K562 (cell line): ENCODE results near the gene TGFB1I1. TPM values are rescaled to one million over a fixed set of nuclear protein-coding genes. Genes with fewer than 3 reads are reported as not detected.

Experiments used
- ATAC-seq: fragments of 200-7000 bp; cut with Tn5 transposase; 3 replicates; pipeline ENCODE4 v1.9.1; 2020; ENCODE audit warnings: moderate library complexity
- BruUV-seq: library from RNA; stranded (reverse); fragments of 400-500 nt; replicated peaks from 2 replicates; lab custom pipeline; 2021; lab: Mats Ljungman, UMichigan
- CTCF ChIA-PET: fragments of 300-600 bp; formaldehyde crosslinking; extraction: SDS; loops from one replicate; lab custom pipeline; 2021; ENCODE audit warnings: low intra/inter-chr PET ratio; lab: Yijun Ruan, JAX
- POLR2A ChIA-PET: fragments of 300-600, 350-650 bp; sonication (Branson Sonifier 250); formaldehyde crosslinking; extraction: SDS; loops from one replicate; lab custom pipeline; 2021; ENCODE audit warnings: antibody characterized with exemption, inconsistent platforms; lab: Yijun Ruan, JAX
- DNase-seq, 4 experiments: peaks; one replicate each; pipeline versions ENCODE4 v3.0.0 to v3.0.0-alpha.2; 2011 to 2018; ENCODE audit warnings: low spot score in 3 of 4, mixed read lengths in 3 of 4; ENCODE audit errors: extremely low read depth in 1 of 4
- FAIRE-seq: peaks from 2 replicates; lab custom pipeline; 2011; peaks lifted over from hg19 to GRCh38; lab: Jason Lieb, UNC
- H2AFZ ChIP-seq: 2 replicates; pipeline ENCODE4 v1.6.0; 2011; ENCODE audit warnings: low read depth, low read length, control low read depth, inconsistent platforms
- H3K27ac ChIP-seq: fragments of 200-600 bp; 3 replicates; pipeline ENCODE4 v1.8.0; 2011; ENCODE audit warnings: low read depth, mild to moderate bottlenecking, control low read depth, inconsistent platforms, low read length, moderate library complexity, mixed read lengths; ENCODE audit errors: extremely low read depth
- H3K27me3 ChIP-seq, 2 experiments: fragments of 300-600 bp in 1 of 2; 2 replicates in 1 of 2; 3 replicates in 1 of 2; pipeline versions ENCODE4 v1.6.0 to v1.8.0; 2011; ENCODE audit warnings: inconsistent platforms in 2 of 2, low read length in 2 of 2, mild to moderate bottlenecking in 1 of 2, mixed read lengths in 1 of 2, moderate library complexity in 1 of 2; ENCODE audit not compliant: control insufficient read depth in 2 of 2, insufficient read depth in 2 of 2
- H3K36me3 ChIP-seq: fragments of 300-600 bp; 3 replicates; pipeline ENCODE4 v1.8.0; 2011; ENCODE audit warnings: mild to moderate bottlenecking, low read length, inconsistent platforms; ENCODE audit not compliant: control insufficient read depth, insufficient read depth
- H3K4me1 ChIP-seq, 2 experiments: fragments of 200-600 bp in 1 of 2; replicated peaks in 1 of 2; 2 replicates in 1 of 2; 3 replicates in 1 of 2; pipeline versions ENCODE4 v1.5.1 to v1.8.0; 2011; ENCODE audit warnings: inconsistent platforms in 2 of 2, low read length in 2 of 2, mild to moderate bottlenecking in 1 of 2, mixed read lengths in 1 of 2, moderate library complexity in 1 of 2; ENCODE audit not compliant: control insufficient read depth in 2 of 2, insufficient read depth in 2 of 2
- H3K4me2 ChIP-seq: 2 replicates; pipeline ENCODE4 v1.6.1; 2011; ENCODE audit warnings: low read length, control low read depth, inconsistent platforms, mixed read lengths; ENCODE audit not compliant: insufficient read depth
- H3K4me3 ChIP-seq: fragments of 200-600 bp; sonication (generic), shearing (Covaris generic); 2 replicates; pipeline ENCODE4 v1.5.1; 2016; ENCODE audit warnings: control low read depth, inconsistent platforms
- H3K79me2 ChIP-seq: fragments of 200-600 bp; 3 replicates; pipeline ENCODE4 v1.8.0; 2011; ENCODE audit warnings: low read length, inconsistent platforms; ENCODE audit not compliant: control insufficient read depth, insufficient read depth
- H3K9ac ChIP-seq, 2 experiments: 2 replicates each; pipeline versions ENCODE4 v1.6.0 to v1.6.1; 2011; ENCODE audit warnings: low read depth in 2 of 2, low read length in 2 of 2, control low read depth in 1 of 2, inconsistent platforms in 1 of 2, mild to moderate bottlenecking in 1 of 2, mixed read lengths in 1 of 2; ENCODE audit not compliant: insufficient read depth in 1 of 2
- H3K9me1 ChIP-seq: one replicate; pipeline ENCODE4 v1.6.0; 2011; ENCODE audit warnings: inconsistent platforms, mild to moderate bottlenecking, low read length, moderate library complexity; ENCODE audit not compliant: control insufficient read depth, insufficient read depth
- H3K9me3 ChIP-seq: replicated peaks from 2 replicates; pipeline ENCODE4 v1.5.1; 2011; ENCODE audit warnings: low read depth, low read length, inconsistent platforms; ENCODE audit not compliant: control insufficient read depth, insufficient read depth
- H4K20me1 ChIP-seq: replicated peaks from 2 replicates; pipeline ENCODE4 v1.6.1; 2011; ENCODE audit warnings: low read length, inconsistent platforms, mixed read lengths; ENCODE audit not compliant: control insufficient read depth, insufficient read depth
- BRF2 ChIP-seq: IDR thresholded peaks from 3 replicates; pipeline ENCODE4 v1.6.1; 2011; ENCODE audit warnings: borderline replicate concordance, mild to moderate bottlenecking; ENCODE audit not compliant: insufficient read length, insufficient read depth
- GABPB2 ChIP-seq: fragments of 250-450 bp; sonication (Bioruptor Pico); conservative IDR thresholded peaks from 2 replicates; pipeline ENCODE4 v1.5.1; 2021; ENCODE audit warnings: mild to moderate bottlenecking
- NCOA2 ChIP-seq, 2 experiments: fragments of 450-650 bp; IDR thresholded peaks; 2 replicates each; pipeline ENCODE4 v1.6.1; 2018; ENCODE audit warnings: mild to moderate bottlenecking in 2 of 2, moderate library complexity in 1 of 2; ENCODE audit not compliant: partially characterized antibody in 2 of 2
- RBM34 ChIP-seq: fragments of 200-400 bp; formaldehyde crosslinking; IDR thresholded peaks from 2 replicates; pipeline ENCODE4 v1.6.1; 2018; ENCODE audit warnings: low read length, borderline replicate concordance; ENCODE audit not compliant: insufficient read depth
- RERE ChIP-seq: sonication (generic); formaldehyde crosslinking; IDR thresholded peaks from 2 replicates; pipeline ENCODE4 v1.8.0; 2023; ENCODE audit warnings: missing genetic modification reagents, mild to moderate bottlenecking, borderline replicate concordance
- TSHZ1 ChIP-seq: fragments of 250-450 bp; sonication (Bioruptor Pico); IDR thresholded peaks from 2 replicates; pipeline ENCODE4 v1.4.0; 2020; ENCODE audit warnings: mild to moderate bottlenecking, moderate library complexity
- XRCC3 ChIP-seq: fragments of 450-650 bp; IDR thresholded peaks from 2 replicates; pipeline ENCODE4 v1.6.1; 2017; ENCODE audit warnings: mild to moderate bottlenecking, moderate library complexity
- ZBTB17 ChIP-seq: fragments of 450-650 bp; formaldehyde crosslinking; IDR thresholded peaks from 2 replicates; pipeline ENCODE4 v1.4.0; 2020; ENCODE audit warnings: mild to moderate bottlenecking
- ZNF143 ChIP-seq: sonication (generic); formaldehyde crosslinking; IDR thresholded peaks from 2 replicates; pipeline ENCODE4 v1.9.0; 2022; ENCODE audit warnings: mild to moderate bottlenecking, missing genetic modification reagents
- ZNF217 ChIP-seq: sonication (generic); formaldehyde crosslinking; IDR thresholded peaks from 2 replicates; pipeline ENCODE4 v1.8.0; 2022; ENCODE audit warnings: mild to moderate bottlenecking, missing genetic modification reagents
- ZNF239 ChIP-seq: fragments of 250-450 bp; sonication (Bioruptor Pico); IDR thresholded peaks from 2 replicates; pipeline ENCODE4 v1.4.0; 2020; ENCODE audit warnings: mild to moderate bottlenecking
- ZNF584 ChIP-seq: fragments of 200-800 bp; sonication (Bioruptor generic); IDR thresholded peaks from 2 replicates; pipeline ENCODE4 v1.6.1; 2016; ENCODE audit warnings: low read depth, mild to moderate bottlenecking, missing genetic modification characterization, missing compliant biosample characterization
- ZNF696 ChIP-seq: fragments of 250-450 bp; sonication (Bioruptor Pico); conservative IDR thresholded peaks from 2 replicates; pipeline ENCODE4 v1.4.0; 2020; ENCODE audit warnings: mild to moderate bottlenecking, moderate library complexity
- WGBS: fragments of 100-300 bp; shearing (Covaris generic); methylation state at CpG from one replicate; pipeline ENCODE4 v1.1.6; 2016; ENCODE audit warnings: low coverage, mixed read lengths; ENCODE audit not compliant: insufficient coverage; ENCODE audit errors: missing lambda C conversion rate; 5-methylcytosine and 5-hydroxymethylcytosine counted together
- in situ Hi-C: fragments of 300-500 bp; cut with MboI; formaldehyde crosslinking; loops from 4 replicates; pipeline ENCODE4 v1.15.0; 2018; ENCODE audit warnings: inconsistent platforms, mixed read lengths
- intact Hi-C: fragments of 100-400 bp; cut with micrococcal nuclease; formaldehyde crosslinking; loops from 2 replicates; pipeline ENCODE4 v1.14.2; 2022
- polyA plus RNA-seq, 8 experiments: library from polyadenylated mRNA; depleted of rRNA in 4 of 8; stranded (reverse) in 5 of 8; unstranded in 3 of 8; fragments of >200 nt; fragmentation: Nextera tagmentation in 2 of 8; fragmentation: Illumina TruSeq in 1 of 8; extraction: Ambion mirVana in 2 of 8; extraction: Trizol in 1 of 8; gene quantifications; 2 replicates each; pipeline versions ENCODE4 v1.2.1 to v1.2.3, GENCODE V29; 2011 to 2014; ENCODE audit warnings: inconsistent platforms in 1 of 8, missing spikeins in 1 of 8
- total RNA-seq, 7 experiments: library from RNA; depleted of rRNA in 6 of 7; stranded (reverse); fragments of >200 nt in 6 of 7; fragmentation: Illumina TruSeq in 2 of 7; extraction: Trizol in 2 of 7; gene quantifications; 2 replicates each; pipeline versions ENCODE4 v1.2.1 to v1.2.3, GENCODE V29; 2011 to 2021; ENCODE audit warnings: low replicate concordance in 1 of 7

TGFB1I1 gene
- total and polyA plus RNA-seq, 9 of the 15 experiments (the other 6 are each of a cell fraction or from before 2014, with no cell fraction given), result 0.04 to 0.91 (median 0.19) TPM

- Histone ChIP-seq H3K27me3 (no peaks in the 10 kb centered on the region), H3K79me2 (no peaks in the 10 kb centered on the region), H3K9ac (peak overlapping the region in 1 of 2 experiments; percentile 65; a peak in 1 of 4 replicates), H3K4me3 (no peak overlapping the region), H2AFZ (peak overlapping the region; percentile 85), H3K9me1 (no peaks in the 10 kb centered on the region), H3K4me2 (no peak overlapping the region), H4K20me1 (no peaks in the 10 kb centered on the region), H3K36me3 (no peaks in the 10 kb centered on the region), H3K9me3 (no peaks in the 10 kb centered on the region), H3K4me1 (peaks cover 16 to 26% of the 10 kb centered on the region in 2 experiments; a peak in 4 of 5 replicates), H3K27ac (peak overlapping the region; percentile 36; the same call in 1 of the 3 replicates)
- in situ Hi-C loops (no loop called here), intact Hi-C loops (loop anchor here (5.0 kb wide), 1 partner anchor 50 kb away; the partner anchor contains the start of gene TGFB1I1)
- peak in 1 of 4 experiments; percentile 23 for DNase-seq
- CTCF ChIA-PET, result no interaction called here
- no TSS peak for BruUV-seq
- no peak for FAIRE-seq
- WGBS, result 63% methylated on average over 6 of the region's 6 CpGs
- POLR2A ChIA-PET, result no interaction called here
- peak; percentile 21; the same call in 1 of the 3 replicates for ATAC-seq
- TF ChIP-seq ZNF239 (no peak), TSHZ1 (CRISPR knock-in tag) (no peak), XRCC3 (no peak), RERE (CRISPR knock-in tag) (no peak), ZNF217 (no peak), ZNF696 (CRISPR knock-in tag) (no peak), GABPB2 (no peak), ZNF143 (CRISPR knock-in tag) (no peak), BRF2 (no peak), RBM34 (no peak), NCOA2 (IDR thresholded peaks at IDR 0.05; ENCODE audit: partially characterized antibody in 2 of 2) (no peak), ZNF584 (CRISPR knock-in tag) (no peak), ZBTB17 (no peak)
Measured at GRCh38 chr16:31522071-31522470, 50.1 kb downstream of the TGFB1I1 start.
